Measurements from ENCODE around the gene DLX4.

The DLX4 gene

GRCh38 chr17:49969134-49969759 is at the start of gene DLX4:
Gene DLX4, plus strand, starts transcription at chr17:49969190. Its CDS starts 279 bp downstream, at chr17:49969469.
- DNase-seq: peak; percentile 9

- DNase-seq: no peak
Observed at GRCh38 chr17:49920030-49920769, 48.8 kb upstream of the DLX4 start.

GRCh38 chr17:49922095-49922494 is 46.9 kb upstream of the DLX4 start:
- DNase-seq: no peak

- DNase-seq: no peak
Observed at GRCh38 chr17:49924116-49924515, 44.9 kb upstream of the DLX4 start.

GRCh38 chr17:49924589-49924988 is 44.4 kb upstream of the DLX4 start:
- no peak for DNase-seq

- DNase-seq: no peak
Observed at GRCh38 chr17:49925921-49926320, 43.1 kb upstream of the DLX4 start.

GRCh38 chr17:49926886-49927285 is 42.1 kb upstream of the DLX4 start:
- no peak for DNase-seq

- DNase-seq: no peak
Observed at GRCh38 chr17:49928126-49928800, 40.7 kb upstream of the DLX4 start.

GRCh38 chr17:49928837-49929475 is 40.0 kb upstream of the DLX4 start:
- no peak for DNase-seq

GRCh38 chr17:49930880-49931279 is 38.1 kb upstream of the DLX4 start:
- no peak for DNase-seq

- peak; percentile 77 for DNase-seq
Observed at GRCh38 chr17:49931416-49932137, 37.4 kb upstream of the DLX4 start.

- DNase-seq: peak; percentile 94
Observed at GRCh38 chr17:49932138-49932723, 36.8 kb upstream of the DLX4 start.

GRCh38 chr17:49932901-49933300 is 36.1 kb upstream of the DLX4 start:
- no peak for DNase-seq

- peak; percentile 78 for DNase-seq
Observed at GRCh38 chr17:49935526-49936210, 33.3 kb upstream of the DLX4 start.

GRCh38 chr17:49936386-49936785 is 32.6 kb upstream of the DLX4 start:
- no peak for DNase-seq

- DNase-seq: no peak
Observed at GRCh38 chr17:49939318-49939717, 29.7 kb upstream of the DLX4 start.

GRCh38 chr17:49941427-49941826 is 27.6 kb upstream of the DLX4 start:
- no peak for DNase-seq

- no peak for DNase-seq
Observed at GRCh38 chr17:49942947-49943346, 26.0 kb upstream of the DLX4 start.

- DNase-seq: peak; percentile 87
Observed at GRCh38 chr17:49944273-49944870, 24.6 kb upstream of the DLX4 start.

- DNase-seq: no peak
Observed at GRCh38 chr17:49946208-49946607, 22.8 kb upstream of the DLX4 start.

- DNase-seq: no peak
Observed at GRCh38 chr17:49946964-49947584, 21.9 kb upstream of the DLX4 start.

All from NCI-H1105 treated with DMSO at 0.1 percent for 48 hours (cell line).